A549 (cell line): ENCODE data around the gene PRKAR2B. TPM values are rescaled to one million over a fixed set of nuclear protein-coding genes. Genes with fewer than 3 reads are reported as not detected.

Experiments
- ATAC-seq, 2 experiments: fragments of 200-7000 bp in 1 of 2; fragments of >200 bp in 1 of 2; cut with Nextera tagmentation in 1 of 2; cut with Tn5 transposase in 1 of 2; 3 replicates each; pipeline versions ENCODE4 v1.8.0 to v1.9.1; 2018 to 2020; ENCODE audit warnings: mild to moderate bottlenecking in 1 of 2, moderate library complexity in 1 of 2
- CTCF ChIA-PET: fragments of 300-600 bp; sonication (Branson Sonifier 250); formaldehyde crosslinking; extraction: SDS; loops from one replicate; lab custom pipeline; 2021; ENCODE audit warnings: antibody characterized with exemption, inconsistent platforms; lab: Yijun Ruan, JAX
- POLR2A ChIA-PET: fragments of 350-600 bp; formaldehyde crosslinking; extraction: SDS; loops from one replicate; lab custom pipeline; 2021; ENCODE audit warnings: antibody characterized with exemption, inconsistent platforms; lab: Yijun Ruan, JAX
- DNase-seq, 2 experiments: peaks; one replicate each; pipeline versions ENCODE4 v3.0.0 to v3.0.0-alpha.2; 2011 to 2016; ENCODE audit warnings: low read depth in 1 of 2, low spot score in 1 of 2
- FAIRE-seq: peaks from 2 replicates; lab custom pipeline; 2011; peaks lifted over from hg19 to GRCh38; lab: Jason Lieb, UNC
- H3K27ac ChIP-seq, 2 experiments: fragments of >200 bp; sonication (Bioruptor Twin); formaldehyde crosslinking; 3 replicates each; pipeline ENCODE4 v1.5.1; 2016 to 2017
- H3K4me1 ChIP-seq: fragments of >200 bp; sonication (Bioruptor Twin); formaldehyde crosslinking; 3 replicates; pipeline ENCODE4 v1.6.1; 2016
- H3K4me2 ChIP-seq: fragments of >200 bp; sonication (Bioruptor Twin); formaldehyde crosslinking; 3 replicates; pipeline ENCODE4 v1.6.1; 2016
- H3K4me3 ChIP-seq: fragments of >200 bp; sonication (Bioruptor Twin); formaldehyde crosslinking; 3 replicates; pipeline ENCODE4 v1.5.1; 2016
- H3K9me3 ChIP-seq: fragments of >200 bp; sonication (Bioruptor Twin); formaldehyde crosslinking; 3 replicates; pipeline ENCODE4 v1.6.1; 2016
- ATOH8 ChIP-seq: fragments of 250-450 bp; sonication (Bioruptor Pico); IDR thresholded peaks from 2 replicates; pipeline ENCODE4 v1.5.0; 2020; ENCODE audit warnings: low read depth, mild to moderate bottlenecking, moderate library complexity
- CBX8 ChIP-seq: fragments of 200-600 bp; sonication (generic); IDR thresholded peaks from 2 replicates; pipeline ENCODE4 v1.6.1; 2016
- ELK1 ChIP-seq: fragments of 150-350 bp; IDR thresholded peaks from 2 replicates; pipeline ENCODE4 v1.6.1; 2014; ENCODE audit warnings: low read depth, mild to moderate bottlenecking, low read length
- ESRRA ChIP-seq: fragments of 150-350 bp; IDR thresholded peaks from 2 replicates; pipeline ENCODE4 v1.6.1; 2014; ENCODE audit warnings: mild to moderate bottlenecking, low read length, borderline replicate concordance
- FOSL2 ChIP-seq, 2 experiments: fragments of 450-650 bp in 1 of 2; fragments of >200 bp in 1 of 2; sonication (Bioruptor Twin) in 1 of 2; formaldehyde crosslinking; IDR thresholded peaks; 2 replicates each; pipeline versions ENCODE4 v1.5.0 to v1.6.1; 2016 to 2020; ENCODE audit warnings: mild to moderate bottlenecking in 1 of 2, moderate library complexity in 1 of 2
- GATA3 ChIP-seq: IDR thresholded peaks from 2 replicates; pipeline ENCODE4 v1.6.1; 2012; ENCODE audit warnings: borderline replicate concordance
- HDAC2 ChIP-seq: fragments of 200-600 bp; sonication (generic); IDR thresholded peaks from 2 replicates; pipeline ENCODE4 v1.6.1; 2016
- JUNB ChIP-seq: fragments of >200 bp; sonication (Bioruptor Twin); formaldehyde crosslinking; IDR thresholded peaks from 2 replicates; pipeline ENCODE4 v1.6.1; 2016
- KDM1A ChIP-seq: fragments of 200-600 bp; sonication (generic); IDR thresholded peaks from 2 replicates; pipeline ENCODE4 v1.6.1; 2016; ENCODE audit warnings: low read depth, mild to moderate bottlenecking
- MYC ChIP-seq: IDR thresholded peaks from 2 replicates; pipeline ENCODE4 v1.6.1; 2012; ENCODE audit warnings: mild to moderate bottlenecking, inconsistent platforms, low read length, improper control_type of control experiment, borderline replicate concordance
- NFE2L2 ChIP-seq: fragments of 150-350 bp; conservative IDR thresholded peaks from 2 replicates; pipeline ENCODE4 v1.6.1; 2014; ENCODE audit warnings: low read length
- NPAS2 ChIP-seq: fragments of 250-450 bp; sonication (Bioruptor Pico); IDR thresholded peaks from 2 replicates; pipeline ENCODE4 v1.8.0; 2022; ENCODE audit warnings: mild to moderate bottlenecking, moderate library complexity, borderline replicate concordance
- PHF8 ChIP-seq: fragments of 200-600 bp; sonication (generic); IDR thresholded peaks from 2 replicates; pipeline ENCODE4 v1.6.1; 2016; ENCODE audit warnings: low read depth, mild to moderate bottlenecking, antibody characterized with exemption, moderate library complexity, borderline replicate concordance
- RAD21 ChIP-seq, 2 experiments: fragments of >200 bp in 1 of 2; sonication (Bioruptor Twin) in 1 of 2; formaldehyde crosslinking in 1 of 2; IDR thresholded peaks in 1 of 2; conservative IDR thresholded peaks in 1 of 2; 2 replicates in 1 of 2; 3 replicates in 1 of 2; pipeline ENCODE4 v1.6.1; 2012 to 2018; ENCODE audit warnings: inconsistent platforms in 1 of 2
- RARB ChIP-seq: fragments of 250-450 bp; sonication (Bioruptor Pico); IDR thresholded peaks from 2 replicates; pipeline ENCODE4 v1.8.0; 2021; ENCODE audit warnings: mild to moderate bottlenecking, moderate library complexity
- RCOR1 ChIP-seq: fragments of 150-350 bp; IDR thresholded peaks from 2 replicates; pipeline ENCODE4 v1.6.1; 2014; ENCODE audit warnings: antibody characterized with exemption, low read length, low read depth
- RFX5 ChIP-seq: fragments of 450-650 bp; IDR thresholded peaks from 2 replicates; pipeline ENCODE4 v1.7.1; 2014; ENCODE audit warnings: antibody characterized with exemption, mild to moderate bottlenecking, moderate library complexity
- RNF2 ChIP-seq: fragments of 200-600 bp; sonication (generic); IDR thresholded peaks from 2 replicates; pipeline ENCODE4 v1.6.1; 2016; ENCODE audit warnings: low read depth, mild to moderate bottlenecking, antibody characterized with exemption, moderate library complexity, borderline replicate concordance
- USF2 ChIP-seq: fragments of 450-650 bp; IDR thresholded peaks from 2 replicates; pipeline ENCODE4 v1.6.1; 2014; ENCODE audit warnings: antibody characterized with exemption
- ZNF302 ChIP-seq: fragments of 250-450 bp; sonication (Bioruptor Pico); IDR thresholded peaks from 2 replicates; pipeline ENCODE4 v1.9.0; 2021; ENCODE audit warnings: inconsistent platforms, mild to moderate bottlenecking, moderate library complexity
- ZSCAN20 ChIP-seq: fragments of 250-450 bp; sonication (Bioruptor Pico); IDR thresholded peaks from 2 replicates; pipeline ENCODE4 v1.8.0; 2022; ENCODE audit warnings: mild to moderate bottlenecking, moderate library complexity
- WGBS: methylation state at CpG from one replicate; pipeline ENCODE4 v1.1.6; 2017; ENCODE audit errors: missing lambda C conversion rate; 5-methylcytosine and 5-hydroxymethylcytosine counted together
- polyA plus RNA-seq, 4 experiments: library from polyadenylated mRNA; depleted of rRNA in 3 of 4; stranded (reverse); fragments of >200 nt; fragmentation: RNase III in 1 of 4; extraction: RNeasy Plus Mini Kit Qiagen cat#74134 plus additional on column Dnase treatment in 1 of 4; gene quantifications; 2 replicates in 3 of 4; 3 replicates in 1 of 4; pipeline ENCODE4 v1.2.3, GENCODE V29; 2011 to 2017
- TF ChIP-seq, protein P1 (sequence below): IDR thresholded peaks from 2 replicates; pipeline ENCODE4 v1.6.1; 2012
- TF ChIP-seq, protein P2 (sequence below): IDR thresholded peaks from 2 replicates; pipeline ENCODE4 v1.6.1; 2012

The PRKAR2B gene
- polyA plus RNA-seq, 2 of the 4 experiments (the other 2 are of a cell fraction): 3.6 to 4.4 TPM

- Histone ChIP-seq H3K4me3 (no peak overlapping the region), H3K4me1 (no peaks in the 10 kb centered on the region), H3K4me2 (no peak overlapping the region), H3K27ac (no peak overlapping the region), H3K9me3 (no peaks in the 10 kb centered on the region)
- ChIA-PET POLR2A (no interaction called here), CTCF (interaction anchor here (1.4 to 3.5 kb wide), 2 partner anchors 9 to 60 kb away, joined by 3 to 8 read pairs; no protein-coding TSS in a partner anchor)
- no peak for DNase-seq
- 83% methylated on average over 3 of the region's 3 CpGs for WGBS
- ATAC-seq: no peak
- no peak for FAIRE-seq
- TF ChIP-seq CBX8 (no peak), ATOH8 (CRISPR knock-in tag) (no peak), ELK1 (no peak), GATA3 (no peak), ZSCAN20 (CRISPR knock-in tag) (no peak), KDM1A (no peak), ESRRA (no peak), JUNB (no peak), PHF8 (no peak), RFX5 (no peak), MYC (no peak), RCOR1 (no peak), NPAS2 (CRISPR knock-in tag) (no peak)
Observed at GRCh38 chr7:107208024-107208521, 163.6 kb downstream of the PRKAR2B start.

GRCh38 chr7:107208563-107208962, 164.1 kb downstream of the PRKAR2B start:
- no peak overlapping the region for H3K27ac ChIP-seq
- no peak for TF ChIP-seq RAD21 (conservative IDR thresholded peaks at IDR 0.05 in 1 of 2, IDR thresholded peaks at IDR 0.05 in 1 of 2)
- no peak for TF ChIP-seq HDAC2
- TF ChIP-seq PHF8: no peak
- TF ChIP-seq, protein P1, sequence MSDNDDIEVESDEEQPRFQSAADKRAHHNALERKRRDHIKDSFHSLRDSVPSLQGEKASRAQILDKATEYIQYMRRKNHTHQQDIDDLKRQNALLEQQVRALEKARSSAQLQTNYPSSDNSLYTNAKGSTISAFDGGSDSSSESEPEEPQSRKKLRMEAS: no peak
- DNase-seq (no peak), ATAC-seq (no peak), FAIRE-seq (no peak)
- ChIA-PET CTCF (interaction anchor here (1.0 to 3.5 kb wide), 4 partner anchors 10 to 666 kb away, joined by 3 to 8 read pairs (median 5); no protein-coding TSS in a partner anchor), POLR2A (no interaction called here)
- no peaks in the 10 kb centered on the region; the same call in 2 of the 3 replicates for H3K9me3 ChIP-seq
- H3K4me3 ChIP-seq: no peak overlapping the region
- no peak overlapping the region for H3K4me2 ChIP-seq
- no peaks in the 10 kb centered on the region for H3K4me1 ChIP-seq
- 83% methylated on average over 5 of the region's 5 CpGs for WGBS

GRCh38 chr7:107209565-107209964, 165.1 kb downstream of the PRKAR2B start:
- TF ChIP-seq ATOH8 (CRISPR knock-in tag) (no peak), NFE2L2 (no peak), ZNF302 (CRISPR knock-in tag) (no peak), FOSL2 (IDR thresholded peaks at IDR 0.05) (no peak), FOSL2 (CRISPR knock-in tag; IDR thresholded peaks at IDR 0.05) (no peak), RARB (CRISPR knock-in tag) (no peak), RNF2 (no peak), USF2 (no peak)
- TF ChIP-seq, protein P2, sequence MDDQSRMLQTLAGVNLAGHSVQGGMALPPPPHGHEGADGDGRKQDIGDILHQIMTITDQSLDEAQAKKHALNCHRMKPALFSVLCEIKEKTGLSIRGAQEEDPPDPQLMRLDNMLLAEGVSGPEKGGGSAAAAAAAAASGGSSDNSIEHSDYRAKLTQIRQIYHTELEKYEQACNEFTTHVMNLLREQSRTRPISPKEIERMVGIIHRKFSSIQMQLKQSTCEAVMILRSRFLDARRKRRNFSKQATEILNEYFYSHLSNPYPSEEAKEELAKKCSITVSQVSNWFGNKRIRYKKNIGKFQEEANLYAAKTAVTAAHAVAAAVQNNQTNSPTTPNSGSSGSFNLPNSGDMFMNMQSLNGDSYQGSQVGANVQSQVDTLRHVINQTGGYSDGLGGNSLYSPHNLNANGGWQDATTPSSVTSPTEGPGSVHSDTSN: no peak
- TF ChIP-seq, all 56 proteins: peak for 0
- DNase-seq: no peak
- Histone ChIP-seq H3K9me3 (no peaks in the 10 kb centered on the region; the same call in 2 of the 3 replicates), H3K4me3 (no peak overlapping the region), H3K4me2 (no peak overlapping the region), H3K4me1 (no peaks in the 10 kb centered on the region), H3K27ac (no peak overlapping the region)
- ChIA-PET CTCF (interaction anchor here (1.0 to 1.4 kb wide), 2 partner anchors 11 to 665 kb away, joined by 4 to 6 read pairs; no protein-coding TSS in a partner anchor), POLR2A (interaction anchor here (0.6 kb wide), 1 partner anchor 782 kb away, joined by 3 read pairs; no protein-coding TSS in a partner anchor)
- 95% methylated on average over 4 of the region's 4 CpGs for WGBS
- ATAC-seq: no peak
- no peak for FAIRE-seq
